Psoas muscle (tissue), 8 donors: ENCODE results near the gene NOC3L. TPM values are rescaled to one million over a fixed set of nuclear protein-coding genes. Genes with fewer than 3 reads are reported as not detected.

Experiments
- ATAC-seq, 4 donors: fragments of 200-7000 bp; cut with Tn5 transposase; one replicate each; pipeline ENCODE4 v1.9.1; 2020; ENCODE audit warnings: moderate library complexity in 3 of 4, mild to moderate bottlenecking in 2 of 4
- DNase-seq, 2 donors: peaks; one replicate each; pipeline ENCODE4 v3.0.0-alpha.2; 2020
- H3K27ac ChIP-seq: fragments of 200-600 bp; one replicate; pipeline ENCODE4 v1.8.0; 2022
- H3K27me3 ChIP-seq, 3 donors: fragments of 200-600 bp in 1 of 3; one replicate each; pipeline versions ENCODE4 v1.6.1 to v1.8.0; 2013 to 2022; ENCODE audit warnings: low read length in 2 of 3, mild to moderate bottlenecking in 2 of 3, moderate library complexity in 1 of 3; ENCODE audit not compliant: insufficient read depth in 3 of 3
- H3K36me3 ChIP-seq, 2 donors: fragments of 200-600 bp in 1 of 2; one replicate each; pipeline versions ENCODE4 v1.6.1 to v1.8.0; 2013 to 2022; ENCODE audit warnings: low read depth in 1 of 2, mild to moderate bottlenecking in 1 of 2, moderate library complexity in 1 of 2; ENCODE audit not compliant: insufficient read depth in 1 of 2
- H3K4me1 ChIP-seq: fragments of 200-600 bp; one replicate; pipeline ENCODE4 v1.8.0; 2022
- H3K4me3 ChIP-seq: fragments of 200-600 bp; one replicate; pipeline ENCODE4 v1.8.0; 2022; ENCODE audit warnings: mild to moderate bottlenecking
- H3K9me3 ChIP-seq: fragments of 200-600 bp; one replicate; pipeline ENCODE4 v1.8.0; 2022
- CTCF ChIP-seq: fragments of 200-600 bp; IDR thresholded peaks from one replicate; pipeline ENCODE4 v1.8.0; 2022; ENCODE audit warnings: antibody characterized with exemption
- WGBS, 3 donors: extraction: QIAGEN DNeasy Blood & Tissue Kit; methylation state at CpG; one replicate each; pipeline versions ENCODE4 v1.1.6 to v1.1.7; 2013; 5-methylcytosine and 5-hydroxymethylcytosine counted together
- intact Hi-C, 2 donors: fragments of 100-400 bp; cut with DNase I; formaldehyde crosslinking; loops; one replicate each; pipeline versions ENCODE4 v1.11.0 to v1.14.2; 2022
- polyA plus RNA-seq, 3 donors: library from polyadenylated mRNA; stranded (reverse); fragments of 200-250 nt; gene quantifications; one replicate each; pipeline ENCODE4 v1.2.3, GENCODE V29; 2013
- total RNA-seq, 4 donors: library from RNA; stranded (reverse); fragmentation: NEBNext Ultra II Directional in 2 of 4; extraction: Animal tissue kit (Norgen Biotek cat#: 25700) in 2 of 4; gene quantifications; one replicate each; pipeline versions ENCODE4 v1.2.1 to v1.2.4, GENCODE V29; 2021 to 2023
- donor health status: healthy with polysubstance abuse.
- donor health status: DM: no; HTN: no; CAD: no; lungs with moderate emphysema.
- donor health status: Bipolar disorder and iron deficiency.
- donor health status: healthy.
- donor health status: DM: yes; HTN: yes; CAD: no.
- donor health status: DM: no; HTN: no; CAD: no.
- donor health status: DM: no; HTN: no; CAD: no.
- donor health status: DM: yes; HTN: yes; CAD: no.

NOC3L gene
- total and polyA plus RNA-seq, 7 donors: 6.3 to 19.5 (median 17.2) TPM

GRCh38 chr10:94383530-94383929 is 20.8 kb upstream of the NOC3L start:
- no peak for DNase-seq
- H3K9me3 ChIP-seq: no peaks in the 10 kb centered on the region
- no peaks in the 10 kb centered on the region for H3K4me1 ChIP-seq
- H3K36me3 ChIP-seq: no peaks in the 10 kb centered on the region
- no peak overlapping the region for H3K4me3 ChIP-seq
- ATAC-seq: no peak
- H3K27me3 ChIP-seq: no peaks in the 10 kb centered on the region
- no peak overlapping the region for H3K27ac ChIP-seq
- no peak for TF ChIP-seq CTCF
- WGBS, 3 donors: 94 to 98% (median 95%) methylated on average over 2 of the region's 2 CpGs
- intact Hi-C loops: no loop called here

DNA sequence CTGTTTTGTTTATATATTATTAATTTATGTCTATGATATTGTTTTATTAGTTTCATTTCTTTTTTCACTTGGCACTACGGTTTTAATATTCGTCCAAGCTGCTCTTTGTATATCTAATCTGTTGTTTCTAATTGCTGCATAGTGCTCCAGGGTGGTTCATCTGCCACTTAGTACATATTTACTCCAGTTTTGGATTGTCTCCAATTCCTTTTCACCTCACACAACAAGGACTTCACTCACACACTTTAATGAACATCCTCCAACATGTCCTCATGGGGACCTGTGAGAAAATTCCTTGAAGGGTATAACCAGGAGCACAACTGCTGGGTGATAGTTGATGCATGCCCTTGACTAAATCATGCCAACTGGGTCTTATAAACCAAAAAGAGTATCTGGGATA is 14.1 kb upstream of the NOC3L start:
- H3K9me3 ChIP-seq: no peaks in the 10 kb centered on the region
- no peak overlapping the region for H3K4me3 ChIP-seq
- no peaks in the 10 kb centered on the region for H3K36me3 ChIP-seq
- ATAC-seq (no peak), DNase-seq (no peak)
- no peak for TF ChIP-seq CTCF
- H3K4me1 ChIP-seq: no peaks in the 10 kb centered on the region
- no peak overlapping the region for H3K27ac ChIP-seq
- 78 to 91% (median 81%) methylated on average over 2 of the region's 2 CpGs for WGBS, 3 donors
- peaks cover 0 to 11% (median 0%) of the 10 kb centered on the region in 3 donors for H3K27me3 ChIP-seq
- intact Hi-C loops: no loop called here

GRCh38 chr10:94375374-94375773 is 12.6 kb upstream of the NOC3L start:
- Histone ChIP-seq H3K27ac (no peak overlapping the region), H3K4me1 (no peaks in the 10 kb centered on the region), H3K27me3 (peaks cover 0 to 11% (median 0%) of the 10 kb centered on the region in 3 donors), H3K36me3 (no peaks in the 10 kb centered on the region), H3K9me3 (no peaks in the 10 kb centered on the region), H3K4me3 (no peak overlapping the region)
- 75 to 91% (median 79%) methylated on average over 1 of the region's 1 CpG for WGBS, 3 donors
- intact Hi-C loops: no loop called here
- no peak for TF ChIP-seq CTCF
- ATAC-seq (no peak), DNase-seq (no peak)

DNA sequence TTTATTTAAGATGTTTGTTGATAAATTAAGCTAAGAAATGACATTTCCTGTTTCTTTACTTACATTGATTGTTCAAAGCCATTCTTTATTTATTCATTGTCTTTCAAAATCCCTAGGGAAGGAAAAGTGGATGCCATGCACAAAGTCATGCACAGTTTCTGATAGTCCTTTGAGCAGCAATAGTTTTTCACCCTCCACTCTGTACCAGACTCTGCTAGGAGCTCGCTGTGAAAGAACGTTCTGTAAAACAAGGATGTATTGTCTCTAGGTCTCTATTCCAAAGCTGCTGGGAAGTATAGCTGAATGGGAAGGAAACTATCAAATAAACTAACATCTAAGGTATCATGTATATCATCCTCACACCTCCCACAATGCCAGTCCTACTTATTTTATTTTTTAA is 7.8 kb upstream of the NOC3L start:
- intact Hi-C loops: no loop called here
- Histone ChIP-seq H3K4me3 (no peak overlapping the region), H3K27me3 (peaks cover 0 to 6% (median 0%) of the 10 kb centered on the region in 3 donors), H3K4me1 (no peaks in the 10 kb centered on the region), H3K9me3 (no peaks in the 10 kb centered on the region), H3K36me3 (no peaks in the 10 kb centered on the region), H3K27ac (no peak overlapping the region)
- ATAC-seq: no peak
- WGBS, 3 donors: 59 to 64% (median 64%) methylated on average over 2 of the region's 2 CpGs
- TF ChIP-seq CTCF: no peak
- no peak for DNase-seq

GRCh38 chr10:94366382-94366781 is 3.6 kb upstream of the NOC3L start:
- TF ChIP-seq CTCF: no peak
- Histone ChIP-seq H3K4me3 (no peak overlapping the region), H3K9me3 (no peaks in the 10 kb centered on the region), H3K36me3 (peaks cover 0 to under 1% of the 10 kb centered on the region in 2 donors), H3K4me1 (peaks cover 6% of the 10 kb centered on the region), H3K27me3 (no peaks in the 10 kb centered on the region), H3K27ac (no peak overlapping the region)
- 89 to 96% (median 92%) methylated on average over 3 of the region's 3 CpGs for WGBS, 3 donors
- intact Hi-C loops: loop anchor here in 1 of 2 donors (10.0 kb wide), 1 partner anchor 78 kb away; no protein-coding TSS in a partner anchor
- DNase-seq (no peak), ATAC-seq (no peak)
